D721Med (cell line): ENCODE results near the gene LMAN2L.

Experiments
- DNase-seq: peaks from one replicate; pipeline ENCODE4 v3.0.0; 2011; ENCODE audit warnings: low spot score; ENCODE audit not compliant: insufficient read length
- FAIRE-seq: peaks from 2 replicates; lab custom pipeline; 2011; peaks lifted over from hg19 to GRCh38; lab: Jason Lieb, UNC
- TF ChIP-seq, protein P1 (sequence below): IDR thresholded peaks from 2 replicates; pipeline ENCODE4 v1.5.1; 2012; ENCODE audit warnings: mild to moderate bottlenecking, control low read depth; ENCODE audit not compliant: insufficient read depth; ENCODE audit errors: missing control alignments

The LMAN2L gene, protein sequence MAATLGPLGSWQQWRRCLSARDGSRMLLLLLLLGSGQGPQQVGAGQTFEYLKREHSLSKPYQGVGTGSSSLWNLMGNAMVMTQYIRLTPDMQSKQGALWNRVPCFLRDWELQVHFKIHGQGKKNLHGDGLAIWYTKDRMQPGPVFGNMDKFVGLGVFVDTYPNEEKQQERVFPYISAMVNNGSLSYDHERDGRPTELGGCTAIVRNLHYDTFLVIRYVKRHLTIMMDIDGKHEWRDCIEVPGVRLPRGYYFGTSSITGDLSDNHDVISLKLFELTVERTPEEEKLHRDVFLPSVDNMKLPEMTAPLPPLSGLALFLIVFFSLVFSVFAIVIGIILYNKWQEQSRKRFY

DNA sequence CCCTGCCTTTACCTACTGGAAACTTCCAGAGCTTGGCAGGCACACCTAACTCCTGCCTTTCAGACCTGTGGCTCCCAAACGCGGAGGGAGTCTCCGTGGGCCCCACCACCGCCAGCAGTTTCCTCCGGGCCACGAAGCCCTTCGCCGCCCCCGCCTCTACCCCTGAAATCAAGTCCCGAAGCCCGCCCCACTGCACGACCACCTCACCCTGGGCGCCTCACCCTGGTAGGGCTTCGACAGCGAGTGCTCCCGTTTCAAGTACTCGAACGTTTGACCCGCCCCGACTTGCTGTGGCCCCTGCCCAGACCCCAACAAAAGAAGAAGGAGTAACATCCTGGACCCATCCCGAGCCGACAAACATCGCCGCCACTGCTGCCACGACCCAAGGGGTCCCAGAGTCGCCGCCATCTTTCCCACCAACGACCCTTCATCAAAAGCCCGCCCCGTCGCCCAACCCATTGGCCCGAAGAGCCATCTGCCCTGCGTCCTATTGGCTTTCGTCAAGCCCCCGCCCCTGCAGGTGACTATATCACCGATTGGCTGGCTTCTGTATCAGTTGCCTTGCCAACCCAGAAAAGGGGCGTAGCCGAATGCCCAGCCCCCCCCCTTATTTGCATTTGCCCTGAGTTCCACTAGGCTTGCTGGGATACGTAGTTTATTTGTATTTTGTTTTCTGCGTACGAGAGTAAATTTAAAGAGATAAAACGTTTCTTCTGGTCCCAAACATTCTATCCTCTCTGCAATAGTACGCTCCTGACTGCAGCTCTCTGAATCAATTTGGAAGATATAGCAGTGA, at the start of gene LMAN2L:
TSS of gene LMAN2L (minus strand) at position 432 of the 796 bp plus-strand sequence. CDS start at position 408, 24 bp downstream.
- FAIRE-seq: no peak

DNA sequence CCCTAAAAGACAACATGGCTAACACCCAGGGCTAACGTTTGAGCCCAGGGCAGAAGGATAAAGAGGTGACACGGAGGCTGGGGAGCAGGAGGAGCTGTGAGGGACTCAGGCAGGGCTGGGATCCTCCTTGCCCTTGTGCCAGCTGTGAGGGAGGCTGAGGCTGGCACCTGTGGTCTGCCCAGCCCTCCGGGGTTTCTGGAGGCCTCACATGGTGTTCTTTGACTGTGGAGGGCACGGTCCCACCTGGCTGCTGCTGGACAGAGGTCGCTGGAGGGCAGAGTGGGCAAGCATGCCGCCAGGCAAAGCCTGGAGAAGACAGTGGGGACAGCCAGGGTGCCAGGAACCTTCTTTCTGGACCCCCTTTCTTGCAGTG, 49.4 kb upstream of the LMAN2L start:
- TF ChIP-seq, protein P1, sequence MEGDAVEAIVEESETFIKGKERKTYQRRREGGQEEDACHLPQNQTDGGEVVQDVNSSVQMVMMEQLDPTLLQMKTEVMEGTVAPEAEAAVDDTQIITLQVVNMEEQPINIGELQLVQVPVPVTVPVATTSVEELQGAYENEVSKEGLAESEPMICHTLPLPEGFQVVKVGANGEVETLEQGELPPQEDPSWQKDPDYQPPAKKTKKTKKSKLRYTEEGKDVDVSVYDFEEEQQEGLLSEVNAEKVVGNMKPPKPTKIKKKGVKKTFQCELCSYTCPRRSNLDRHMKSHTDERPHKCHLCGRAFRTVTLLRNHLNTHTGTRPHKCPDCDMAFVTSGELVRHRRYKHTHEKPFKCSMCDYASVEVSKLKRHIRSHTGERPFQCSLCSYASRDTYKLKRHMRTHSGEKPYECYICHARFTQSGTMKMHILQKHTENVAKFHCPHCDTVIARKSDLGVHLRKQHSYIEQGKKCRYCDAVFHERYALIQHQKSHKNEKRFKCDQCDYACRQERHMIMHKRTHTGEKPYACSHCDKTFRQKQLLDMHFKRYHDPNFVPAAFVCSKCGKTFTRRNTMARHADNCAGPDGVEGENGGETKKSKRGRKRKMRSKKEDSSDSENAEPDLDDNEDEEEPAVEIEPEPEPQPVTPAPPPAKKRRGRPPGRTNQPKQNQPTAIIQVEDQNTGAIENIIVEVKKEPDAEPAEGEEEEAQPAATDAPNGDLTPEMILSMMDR: no peak
- FAIRE-seq: no peak
- no peak for DNase-seq

More for the DNA sequence above, at the start of gene LMAN2L:
- TF ChIP-seq, protein P1: no peak
- DNase-seq: peak; percentile 56

DNA sequence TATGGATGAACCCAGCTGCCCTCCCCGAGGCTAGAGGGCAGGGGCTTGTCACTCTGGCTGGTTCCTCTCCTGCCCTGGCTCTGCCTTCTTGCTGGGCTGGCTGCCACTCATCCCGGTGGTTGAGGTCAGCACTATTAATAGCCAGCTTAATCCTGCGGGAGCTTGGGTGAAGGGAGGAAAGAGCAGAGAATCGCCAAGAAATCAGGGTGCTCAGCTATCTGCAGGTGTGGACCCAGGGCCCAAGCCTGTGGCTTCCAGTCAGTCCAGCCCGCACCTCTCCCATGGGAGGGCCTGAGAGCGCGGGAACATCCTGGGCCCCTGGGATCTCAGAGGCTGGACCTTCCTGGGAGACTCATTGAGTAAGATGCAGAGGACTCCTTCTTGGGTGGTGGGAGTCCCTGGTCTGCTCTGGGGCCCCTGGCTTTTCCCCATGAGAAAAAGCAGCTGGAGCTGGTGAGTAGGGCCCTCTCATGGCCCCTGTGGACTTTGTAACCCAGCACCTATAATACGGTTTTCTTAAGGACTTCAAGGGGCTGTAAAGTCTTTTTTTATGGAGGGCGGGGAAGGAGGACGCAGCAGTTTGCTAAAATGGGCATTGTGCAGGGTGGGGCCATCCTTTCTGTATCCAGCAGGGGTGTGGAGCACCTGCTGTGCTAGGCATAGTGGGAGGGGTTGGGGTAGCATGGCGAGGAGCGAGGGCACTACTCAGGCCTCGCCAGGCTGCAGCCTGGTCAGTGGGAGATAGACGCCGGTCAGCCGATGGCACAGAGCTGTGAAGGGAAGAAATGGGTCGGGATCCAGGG, 48.8 kb upstream of the LMAN2L start:
- TF ChIP-seq, protein P1: no peak
- FAIRE-seq (no peak), DNase-seq (no peak)

DNA sequence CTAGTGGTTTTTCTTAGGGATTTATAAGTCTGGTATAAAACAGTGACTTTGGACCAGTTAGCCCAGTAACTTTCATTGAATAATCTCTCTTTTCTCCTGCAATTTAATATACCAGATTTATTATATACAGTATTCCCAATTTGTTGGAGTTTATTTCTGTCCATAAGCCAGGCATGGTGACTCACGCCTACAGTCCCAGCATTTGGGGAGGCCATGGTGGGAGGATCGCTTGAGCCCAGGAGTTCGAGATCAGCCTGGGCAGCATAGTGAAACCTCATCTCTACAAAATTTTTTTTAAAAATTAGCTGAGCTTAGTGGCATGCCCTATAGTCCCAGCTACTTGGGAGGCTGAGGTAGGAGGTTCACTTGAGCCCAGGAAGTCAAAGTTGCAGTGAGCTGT, 47.5 kb upstream of the LMAN2L start:
- no peak for FAIRE-seq
- TF ChIP-seq, protein P1: no peak

DNA sequence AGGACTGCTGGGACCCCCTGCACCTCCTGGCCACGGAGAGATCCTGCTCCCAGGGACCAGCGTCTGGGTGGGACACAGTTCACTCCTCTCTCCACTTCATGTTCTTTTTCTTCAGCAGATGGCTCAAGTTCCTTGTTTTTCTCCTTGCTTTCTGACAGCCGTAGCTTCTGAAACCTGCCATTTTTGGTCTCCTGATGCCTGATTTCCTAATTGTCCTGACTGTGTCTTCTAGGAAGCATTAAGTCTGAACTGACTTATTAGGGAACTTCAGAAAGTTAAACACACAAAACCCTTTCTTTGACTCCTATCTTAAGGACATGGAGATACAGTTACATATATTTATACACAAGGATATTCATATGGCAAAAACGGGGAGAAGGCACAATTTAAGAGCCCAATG, 43.5 kb upstream of the LMAN2L start:
- no peak for FAIRE-seq
- TF ChIP-seq, protein P1: no peak

More for the DNA sequence above, 47.5 kb upstream of the LMAN2L start:
- no peak for DNase-seq

DNA sequence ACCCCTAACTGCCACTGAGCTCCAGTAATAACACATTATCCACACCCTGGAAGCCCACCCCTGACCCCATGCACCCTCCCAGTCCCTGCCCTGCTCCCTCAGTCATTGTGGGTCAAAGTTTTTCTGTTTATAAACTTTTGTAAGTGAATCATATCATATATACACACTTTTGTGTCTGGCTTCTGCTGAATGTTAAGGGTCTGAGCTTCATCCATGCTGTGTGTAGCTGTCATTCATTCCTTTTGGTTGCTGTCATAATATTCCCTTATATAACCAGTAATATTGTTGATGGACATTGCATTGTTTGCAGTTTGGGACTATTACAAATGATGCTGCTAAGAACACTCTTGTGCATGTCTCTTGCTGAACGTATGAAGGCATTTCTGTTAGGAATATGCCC, 35.3 kb upstream of the LMAN2L start:
- no peak for DNase-seq
- TF ChIP-seq, protein P1: no peak
- FAIRE-seq: no peak

More for the DNA sequence above, 43.5 kb upstream of the LMAN2L start:
- DNase-seq: no peak
